Measurements from ENCODE around the gene TRIM17.

The TRIM17 gene

GRCh38 chr1:228362884-228363450 is 53.7 kb downstream of the TRIM17 start:
- no peak overlapping the region for H3K27ac ChIP-seq (ENCODE audit: low read length)
- no peaks in the 10 kb centered on the region for H3K4me1 ChIP-seq (ENCODE audit: low read length)
- TF ChIP-seq EZH2 (optimal IDR thresholded peaks at IDR 0.05; ENCODE audit: low read depth, low read length) (no peak), EZH2phosphoT487 (IDR thresholded peaks at IDR 0.05; ENCODE audit: low read length) (no peak), CTCF (IDR thresholded peaks at IDR 0.05; ENCODE audit: low read length) (no peak)
- H2AFZ ChIP-seq (ENCODE audit: low read length): no peak overlapping the region
- no peak overlapping the region for H3K9ac ChIP-seq (ENCODE audit: low read length)
- no peaks in the 10 kb centered on the region for H3K79me2 ChIP-seq (ENCODE audit: low read length)
- no peaks in the 10 kb centered on the region for H3K9me3 ChIP-seq (replicated peaks; ENCODE audit: insufficient read depth, low read length)
- no peak overlapping the region for H3K4me2 ChIP-seq (ENCODE audit: low read depth, low read length)
- no peaks in the 10 kb centered on the region for H3K9me2 ChIP-seq (replicated peaks; ENCODE audit: insufficient read depth, low read length)
- no peaks in the 10 kb centered on the region for H3K36me3 ChIP-seq (replicated peaks; ENCODE audit: insufficient read depth, low read length)
- peaks cover 7% of the 10 kb centered on the region for H3K27me3 ChIP-seq (replicated peaks; ENCODE audit: insufficient read depth, low read length)
- H3K4me3 ChIP-seq (ENCODE audit: low read length): no peak overlapping the region
- no peaks in the 10 kb centered on the region for H4K20me1 ChIP-seq (ENCODE audit: insufficient read depth, low read length)
- H3F3A ChIP-seq (ENCODE audit: insufficient read depth, low read length): no peaks in the 10 kb centered on the region
- DNase-seq: no peak

GRCh38 chr1:228362141-228362883 is 54.3 kb downstream of the TRIM17 start:
- Histone ChIP-seq H3K4me1 (ENCODE audit: low read length) (no peaks in the 10 kb centered on the region), H3K4me3 (ENCODE audit: low read length) (no peak overlapping the region), H3K9me2 (replicated peaks; ENCODE audit: insufficient read depth, low read length) (no peaks in the 10 kb centered on the region), H3K9me3 (replicated peaks; ENCODE audit: insufficient read depth, low read length) (no peaks in the 10 kb centered on the region), H3K36me3 (replicated peaks; ENCODE audit: insufficient read depth, low read length) (no peaks in the 10 kb centered on the region), H3K79me2 (ENCODE audit: low read length) (no peaks in the 10 kb centered on the region), H4K20me1 (ENCODE audit: insufficient read depth, low read length) (no peaks in the 10 kb centered on the region), H2AFZ (ENCODE audit: low read length) (no peak overlapping the region), H3K27ac (ENCODE audit: low read length) (no peak overlapping the region), H3F3A (ENCODE audit: insufficient read depth, low read length) (no peaks in the 10 kb centered on the region), H3K4me2 (ENCODE audit: low read depth, low read length) (no peak overlapping the region), H3K9ac (ENCODE audit: low read length) (no peak overlapping the region), H3K27me3 (replicated peaks; ENCODE audit: insufficient read depth, low read length) (peaks cover 4% of the 10 kb centered on the region; the same call in 1 of the 2 replicates)
- TF ChIP-seq EZH2 (optimal IDR thresholded peaks at IDR 0.05; ENCODE audit: low read depth, low read length) (no peak), EZH2phosphoT487 (IDR thresholded peaks at IDR 0.05; ENCODE audit: low read length) (no peak), CTCF (IDR thresholded peaks at IDR 0.05; ENCODE audit: low read length) (no peak)
- DNase-seq: no peak

- Histone ChIP-seq H3K4me3 (ENCODE audit: low read length) (no peak overlapping the region), H3K27me3 (replicated peaks; ENCODE audit: insufficient read depth, low read length) (no peaks in the 10 kb centered on the region), H3K4me1 (ENCODE audit: low read length) (no peaks in the 10 kb centered on the region), H3K9me3 (replicated peaks; ENCODE audit: insufficient read depth, low read length) (no peaks in the 10 kb centered on the region), H4K20me1 (ENCODE audit: insufficient read depth, low read length) (no peaks in the 10 kb centered on the region), H3K79me2 (ENCODE audit: low read length) (no peaks in the 10 kb centered on the region), H3K36me3 (replicated peaks; ENCODE audit: insufficient read depth, low read length) (no peaks in the 10 kb centered on the region), H3K9me2 (replicated peaks; ENCODE audit: insufficient read depth, low read length) (no peaks in the 10 kb centered on the region), H3F3A (ENCODE audit: insufficient read depth, low read length) (no peaks in the 10 kb centered on the region), H2AFZ (ENCODE audit: low read length) (no peak overlapping the region), H3K4me2 (ENCODE audit: low read depth, low read length) (no peak overlapping the region), H3K27ac (ENCODE audit: low read length) (no peak overlapping the region), H3K9ac (ENCODE audit: low read length) (no peak overlapping the region)
- no peak for DNase-seq
- TF ChIP-seq EZH2 (optimal IDR thresholded peaks at IDR 0.05; ENCODE audit: low read depth, low read length) (no peak), EZH2phosphoT487 (IDR thresholded peaks at IDR 0.05; ENCODE audit: low read length) (no peak), CTCF (IDR thresholded peaks at IDR 0.05; ENCODE audit: low read length) (no peak)
These were observed 55.1 kb downstream of the TRIM17 start for GRCh38 chr1:228361314-228362140.
